ENCODE measurements around the gene ITPRID1.

Gene ITPRID1

GRCh38 chr7:31690935-31691334 is 177.0 kb downstream of the ITPRID1 start:
- in situ Hi-C loops (cut with MboI; ENCODE audit: low sequenced_read_pairs, unreplicated experiment) = no loop called here
- no peak for DNase-seq (ENCODE audit: low spot score)
- TF ChIP-seq, protein P1, sequence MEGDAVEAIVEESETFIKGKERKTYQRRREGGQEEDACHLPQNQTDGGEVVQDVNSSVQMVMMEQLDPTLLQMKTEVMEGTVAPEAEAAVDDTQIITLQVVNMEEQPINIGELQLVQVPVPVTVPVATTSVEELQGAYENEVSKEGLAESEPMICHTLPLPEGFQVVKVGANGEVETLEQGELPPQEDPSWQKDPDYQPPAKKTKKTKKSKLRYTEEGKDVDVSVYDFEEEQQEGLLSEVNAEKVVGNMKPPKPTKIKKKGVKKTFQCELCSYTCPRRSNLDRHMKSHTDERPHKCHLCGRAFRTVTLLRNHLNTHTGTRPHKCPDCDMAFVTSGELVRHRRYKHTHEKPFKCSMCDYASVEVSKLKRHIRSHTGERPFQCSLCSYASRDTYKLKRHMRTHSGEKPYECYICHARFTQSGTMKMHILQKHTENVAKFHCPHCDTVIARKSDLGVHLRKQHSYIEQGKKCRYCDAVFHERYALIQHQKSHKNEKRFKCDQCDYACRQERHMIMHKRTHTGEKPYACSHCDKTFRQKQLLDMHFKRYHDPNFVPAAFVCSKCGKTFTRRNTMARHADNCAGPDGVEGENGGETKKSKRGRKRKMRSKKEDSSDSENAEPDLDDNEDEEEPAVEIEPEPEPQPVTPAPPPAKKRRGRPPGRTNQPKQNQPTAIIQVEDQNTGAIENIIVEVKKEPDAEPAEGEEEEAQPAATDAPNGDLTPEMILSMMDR (IDR thresholded peaks at IDR 0.05; ENCODE audit: borderline replicate concordance, control extremely low read depth, extremely low read depth, insufficient read depth, missing control alignments) = no peak

- TF ChIP-seq, protein P1 (IDR thresholded peaks at IDR 0.05; ENCODE audit: borderline replicate concordance, control extremely low read depth, extremely low read depth, insufficient read depth, missing control alignments) = no peak
- in situ Hi-C loops (cut with MboI; ENCODE audit: low sequenced_read_pairs, unreplicated experiment) = no loop called here
- DNase-seq (ENCODE audit: low spot score) = no peak
These were observed 178.6 kb downstream of the ITPRID1 start for GRCh38 chr7:31692451-31692850.

- TF ChIP-seq, protein P1 (IDR thresholded peaks at IDR 0.05; ENCODE audit: borderline replicate concordance, control extremely low read depth, extremely low read depth, insufficient read depth, missing control alignments) = no peak
- in situ Hi-C loops (cut with MboI; ENCODE audit: low sequenced_read_pairs, unreplicated experiment) = no loop called here
- no peak for DNase-seq (ENCODE audit: low spot score)
These were observed 179.0 kb downstream of the ITPRID1 start for GRCh38 chr7:31692871-31693270.

GRCh38 chr7:31695859-31696614 is 182.1 kb downstream of the ITPRID1 start:
- DNase-seq (ENCODE audit: low spot score) = no peak
- in situ Hi-C loops (cut with MboI; ENCODE audit: low sequenced_read_pairs, unreplicated experiment) = no loop called here
- TF ChIP-seq, protein P1 (IDR thresholded peaks at IDR 0.05; ENCODE audit: borderline replicate concordance, control extremely low read depth, extremely low read depth, insufficient read depth, missing control alignments) = no peak

- DNase-seq (ENCODE audit: low spot score) = no peak
These were observed 185.2 kb downstream of the ITPRID1 start for GRCh38 chr7:31699050-31699449.

GRCh38 chr7:31702354-31702753 is 188.5 kb downstream of the ITPRID1 start:
- in situ Hi-C loops (cut with MboI; ENCODE audit: low sequenced_read_pairs, unreplicated experiment) = no loop called here
- DNase-seq (ENCODE audit: low spot score) = no peak
- TF ChIP-seq, protein P1 (IDR thresholded peaks at IDR 0.05; ENCODE audit: borderline replicate concordance, control extremely low read depth, extremely low read depth, insufficient read depth, missing control alignments) = no peak

More at GRCh38 chr7:31699050-31699449, 185.2 kb downstream of the ITPRID1 start:
- TF ChIP-seq, protein P1 (IDR thresholded peaks at IDR 0.05; ENCODE audit: borderline replicate concordance, control extremely low read depth, extremely low read depth, insufficient read depth, missing control alignments) = no peak
- in situ Hi-C loops (cut with MboI; ENCODE audit: low sequenced_read_pairs, unreplicated experiment) = no loop called here

All from GM13976 (cell line).